Pancreas (tissue), 10 donors: ENCODE data around the gene ARHGAP4. TPM values are rescaled to one million over a fixed set of nuclear protein-coding genes. Genes with fewer than 3 reads are reported as not detected.
A peak's percentile ranks its signal among the peaks of the same experiment; 100 is the strongest.

ENCODE experiments used
- ATAC-seq, 4 donors: fragments of 200-7000 bp; cut with Tn5 transposase; one replicate each; pipeline versions ENCODE4 v1.8.0 to v1.9.1; 2020; ENCODE audit warnings: mild to moderate bottlenecking in 4 of 4, moderate library complexity in 4 of 4
- DNase-seq, 6 donors: peaks; one replicate each; pipeline ENCODE4 v3.0.0-alpha.2; 2020
- FAIRE-seq: peaks from 2 replicates; lab custom pipeline; 2012; peaks lifted over from hg19 to GRCh38; lab: Jason Lieb, UNC
- H3K27ac ChIP-seq, 4 donors: fragments of 200-600 bp; sonication (generic); 1 replicate in 3 of 4; 2 replicates in 1 of 4; pipeline versions ENCODE4 v1.5.0 to v1.8.0; 2020
- H3K27me3 ChIP-seq, 4 donors: fragments of 200-600 bp; one replicate each; pipeline ENCODE4 v1.8.0; 2021
- H3K36me3 ChIP-seq, 3 donors: fragments of 200-600 bp; sonication (generic) in 1 of 3; one replicate each; pipeline versions ENCODE4 v1.5.0 to v1.8.0; 2020 to 2021
- H3K4me1 ChIP-seq, 3 donors: fragments of 200-600 bp; one replicate each; pipeline ENCODE4 v1.8.0; 2021
- H3K4me3 ChIP-seq, 4 donors: fragments of 200-600 bp; sonication (generic) in 2 of 4; one replicate each; pipeline versions ENCODE4 v1.5.0 to v1.8.0; 2020 to 2021
- H3K9me3 ChIP-seq, 4 donors: fragments of 200-600 bp; one replicate each; pipeline ENCODE4 v1.8.0; 2021
- CTCF ChIP-seq, 4 donors: fragments of 200-600 bp; sonication (generic) in 3 of 4; IDR thresholded peaks; one replicate each; pipeline versions ENCODE4 v1.5.0 to v1.8.0; 2021; ENCODE audit warnings: antibody characterized with exemption in 4 of 4
- WGBS, 2 donors: extraction: QIAGEN DNeasy Blood & Tissue Kit; methylation state at CpG; one replicate each; pipeline ENCODE4 v1.1.7; 2013; 5-methylcytosine and 5-hydroxymethylcytosine counted together
- intact Hi-C, 3 donors: fragments of 100-400 bp; cut with DNase I; formaldehyde crosslinking; loops; one replicate each; pipeline versions ENCODE4 v1.11.1 to v1.14.2; 2022
- polyA plus RNA-seq, 2 donors: library from polyadenylated mRNA; stranded (reverse); fragments of 200-250 nt; gene quantifications; one replicate each; pipeline ENCODE4 v1.2.3, GENCODE V29; 2013
- total RNA-seq, 6 donors: library from RNA; stranded (reverse); fragmentation: NEBNext Ultra II Directional in 4 of 6; extraction: Animal tissue kit (Norgen Biotek cat#: 25700) in 4 of 6; gene quantifications; one replicate each; pipeline versions ENCODE4 v1.2.1 to v1.2.4, GENCODE V29; 2021 to 2023
- donor health status: healthy with polysubstance abuse.
- donor health status: DM: no; HTN: no; CAD: no; lungs with moderate emphysema.
- donor health status: DM: no; HTN: no; CAD: no.
- donor health status: control.
- donor health status: control.
- donor health status: Bipolar disorder and iron deficiency.
- donor health status: DM: yes; HTN: yes; CAD: no.
- donor health status: DM: no; HTN: no; CAD: no.
- donor health status: DM: no; HTN: no; CAD: no.
- donor health status: DM: yes; HTN: yes; CAD: no.

The ARHGAP4 gene
- total and polyA plus RNA-seq, 8 donors = 1.9 to 71.7 (median 10.1) TPM

GRCh38 chrX:153870791-153871360 is 55.2 kb downstream of the ARHGAP4 start:
- FAIRE-seq (no peak), DNase-seq (peak in 1 of 6 donors; percentile 44), ATAC-seq (no peak)
- 37 to 55% methylated on average over 18 to 21 of the region's 21 CpGs for WGBS, 2 donors
- no peaks in the 10 kb centered on the region for H3K4me1 ChIP-seq
- H3K27me3 ChIP-seq = peaks cover 0 to 8% (median 0%) of the 10 kb centered on the region in 4 donors
- intact Hi-C loops = loop anchor here in 1 of 3 donors (10.0 kb wide), 2 partner anchors 56 to 64 kb away; partner anchors contain the start of gene NAA10
- H3K27ac ChIP-seq = no peak overlapping the region
- H3K9me3 ChIP-seq = no peaks in the 10 kb centered on the region
- H3K36me3 ChIP-seq = no peaks in the 10 kb centered on the region
- H3K4me3 ChIP-seq = no peak overlapping the region
- TF ChIP-seq CTCF (IDR thresholded peaks at IDR 0.05) = no peak

- Histone ChIP-seq H3K27ac (no peak overlapping the region), H3K27me3 (peaks cover 0 to 8% (median 0%) of the 10 kb centered on the region in 4 donors), H3K9me3 (no peaks in the 10 kb centered on the region), H3K36me3 (no peaks in the 10 kb centered on the region), H3K4me3 (no peak overlapping the region), H3K4me1 (no peaks in the 10 kb centered on the region)
- 60 to 71% methylated on average over 10 to 11 of the region's 11 CpGs for WGBS, 2 donors
- peak in 1 of 6 donors; percentile 51 for DNase-seq
- no peak for ATAC-seq
- intact Hi-C loops = loop anchor here in 1 of 3 donors (10.0 kb wide), 2 partner anchors 55 to 65 kb away; partner anchors contain the start of gene NAA10
- TF ChIP-seq CTCF (IDR thresholded peaks at IDR 0.05) = no peak
- no peak for FAIRE-seq
Observed at GRCh38 chrX:153870288-153870690, 55.8 kb downstream of the ARHGAP4 start.

GRCh38 chrX:153869473-153870287 is 56.4 kb downstream of the ARHGAP4 start:
- intact Hi-C loops = loop anchor here in 1 of 3 donors (10.0 kb wide), 2 partner anchors 55 to 65 kb away; partner anchors contain the start of gene NAA10
- Histone ChIP-seq H3K4me3 (no peak overlapping the region), H3K9me3 (no peaks in the 10 kb centered on the region), H3K4me1 (no peaks in the 10 kb centered on the region), H3K36me3 (no peaks in the 10 kb centered on the region), H3K27me3 (peaks cover 0 to 8% (median 0%) of the 10 kb centered on the region in 4 donors), H3K27ac (no peak overlapping the region)
- no peak for TF ChIP-seq CTCF (IDR thresholded peaks at IDR 0.05)
- DNase-seq = peak in 1 of 6 donors; percentile 45
- FAIRE-seq = no peak
- no peak for ATAC-seq
- 78 to 82% methylated on average over 30 to 31 of the region's 31 CpGs for WGBS, 2 donors

GRCh38 chrX:153868576-153869472 is 57.2 kb downstream of the ARHGAP4 start:
- Histone ChIP-seq H3K36me3 (no peaks in the 10 kb centered on the region), H3K4me1 (no peaks in the 10 kb centered on the region), H3K4me3 (no peak overlapping the region), H3K27ac (no peak overlapping the region), H3K9me3 (no peaks in the 10 kb centered on the region), H3K27me3 (peaks cover 0 to 8% (median 0%) of the 10 kb centered on the region in 4 donors)
- FAIRE-seq = no peak
- no peak for ATAC-seq
- peak in 2 of 6 donors; percentile 45 to 55 for DNase-seq
- TF ChIP-seq CTCF (IDR thresholded peaks at IDR 0.05) = no peak
- WGBS, 2 donors = 79 to 80% methylated on average over 26 of the region's 26 CpGs
- intact Hi-C loops = no loop called here
